Measurements from ENCODE around the gene TRPM3. TPM values are rescaled to one million over a fixed set of nuclear protein-coding genes. Genes with fewer than 3 reads are reported as not detected.

Gene TRPM3
- total and polyA plus RNA-seq, 7 experiments from 2014 or later = not detected

DNA sequence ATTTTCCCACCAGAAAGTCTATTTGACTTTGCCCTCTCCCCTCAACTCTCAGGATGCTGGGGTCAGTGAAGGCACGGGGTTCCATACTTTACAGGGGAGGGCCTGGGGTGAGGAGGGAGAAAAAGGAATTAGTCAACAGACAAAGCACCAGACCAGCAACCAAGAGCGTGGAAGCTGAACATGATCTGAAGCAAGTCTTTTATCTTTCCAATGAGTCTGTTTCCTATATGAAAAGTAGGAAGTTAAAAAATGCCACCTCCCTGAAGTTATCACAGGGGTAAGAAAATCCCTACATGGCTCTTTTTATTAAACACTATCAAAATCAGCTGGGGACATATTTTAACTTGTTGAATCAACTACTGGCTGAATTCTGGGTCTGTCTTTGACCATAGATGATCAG, 337.0 kb downstream of the TRPM3 start:
- Histone ChIP-seq H3K9me3 (ENCODE audit: control insufficient read depth in 2 of 3, low read length in 3 of 3) (no peaks in the 10 kb centered on the region), H3K4me1 (ENCODE audit: control insufficient read depth in 2 of 2, insufficient read depth in 2 of 2, low read length in 2 of 2) (no peaks in the 10 kb centered on the region), H3K36me3 (ENCODE audit: control insufficient read depth in 2 of 3, insufficient read depth in 3 of 3, low read length in 3 of 3) (no peaks in the 10 kb centered on the region), H3K27me3 (ENCODE audit: control insufficient read depth in 2 of 2, insufficient read depth in 2 of 2, low read length in 2 of 2) (no peaks in the 10 kb centered on the region), H3K4me3 (ENCODE audit: low read length) (no peak overlapping the region), H3K27ac (ENCODE audit: low read depth, low read length) (no peak overlapping the region)
- ChIA-PET POLR2A (no interaction called here), CTCF (no interaction called here)
- H3K27me3 Mint-ChIP-seq = peaks cover 0 to 12% (median 3%) of the 10 kb centered on the region in 5 donors
- no peak overlapping the region for H3K27ac Mint-ChIP-seq
- no peak for DNase-seq
- ATAC-seq = no peak
- no peaks in the 10 kb centered on the region for H3K9me3 Mint-ChIP-seq
- H3K4me3 Mint-ChIP-seq = no peak overlapping the region
- intact Hi-C loops (cut with micrococcal nuclease) = no loop called here
- H3K4me1 Mint-ChIP-seq = no peaks in the 10 kb centered on the region
- H3K36me3 Mint-ChIP-seq = no peaks in the 10 kb centered on the region

DNA sequence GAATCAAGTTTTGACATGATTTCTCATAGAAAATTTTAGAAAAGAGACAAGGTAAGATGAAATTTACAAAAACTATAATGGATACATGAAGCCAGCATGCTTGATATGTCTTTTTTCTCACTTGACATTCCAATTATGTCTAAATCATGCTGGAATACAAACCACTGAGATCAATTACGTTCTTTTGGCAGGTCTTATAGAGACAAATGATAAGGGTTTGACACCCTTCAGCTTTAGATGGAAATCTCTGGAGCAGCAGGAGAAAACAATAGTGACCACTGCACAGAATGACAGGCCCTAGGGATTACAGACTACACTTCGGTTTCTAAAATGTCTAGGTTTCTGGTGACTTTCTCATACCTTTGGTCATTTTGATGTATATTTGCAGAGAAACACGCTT, 342.9 kb downstream of the TRPM3 start:
- H3K27ac ChIP-seq (ENCODE audit: low read depth, low read length) = no peak overlapping the region
- no peak overlapping the region for H3K4me3 ChIP-seq (ENCODE audit: low read length)
- H3K4me3 Mint-ChIP-seq = no peak overlapping the region
- H3K27me3 Mint-ChIP-seq = peaks cover 0 to 15% (median 9%) of the 10 kb centered on the region in 5 donors
- H3K4me1 ChIP-seq (ENCODE audit: control insufficient read depth in 2 of 2, insufficient read depth in 2 of 2, low read length in 2 of 2) = no peaks in the 10 kb centered on the region
- ChIA-PET CTCF (no interaction called here), POLR2A (no interaction called here)
- H3K9me3 ChIP-seq (ENCODE audit: control insufficient read depth in 2 of 3, low read length in 3 of 3) = no peaks in the 10 kb centered on the region
- H3K27me3 ChIP-seq (ENCODE audit: control insufficient read depth in 2 of 2, insufficient read depth in 2 of 2, low read length in 2 of 2) = no peaks in the 10 kb centered on the region
- no peak for DNase-seq
- ATAC-seq = no peak
- no peaks in the 10 kb centered on the region for H3K36me3 Mint-ChIP-seq
- no peaks in the 10 kb centered on the region for H3K4me1 Mint-ChIP-seq
- no peaks in the 10 kb centered on the region for H3K36me3 ChIP-seq (ENCODE audit: control insufficient read depth in 2 of 3, insufficient read depth in 3 of 3, low read length in 3 of 3)
- H3K27ac Mint-ChIP-seq = no peak overlapping the region
- peaks cover 0 to 3% (median 0%) of the 10 kb centered on the region in 11 donors for H3K9me3 Mint-ChIP-seq
- intact Hi-C loops (cut with micrococcal nuclease) = no loop called here

DNA sequence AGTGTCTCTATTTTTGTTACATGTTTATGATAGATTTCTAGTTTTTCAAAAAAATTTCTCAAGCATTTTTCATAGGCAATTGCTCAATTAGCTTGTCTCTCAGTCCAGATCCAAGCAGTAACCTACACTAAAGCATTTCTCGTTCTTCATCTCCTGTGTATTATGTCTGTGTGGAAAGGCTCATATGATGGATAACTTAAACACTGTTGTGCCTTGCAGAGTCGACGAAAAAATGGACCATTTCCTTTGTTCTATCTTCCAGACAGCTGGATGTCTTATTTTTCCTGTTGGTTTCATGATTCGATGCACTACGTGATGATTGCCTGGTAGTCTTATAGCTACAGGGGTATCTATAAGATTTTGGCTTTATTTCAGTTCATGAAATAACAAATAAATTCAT, 347.8 kb downstream of the TRPM3 start:
- DNase-seq = no peak

DNA sequence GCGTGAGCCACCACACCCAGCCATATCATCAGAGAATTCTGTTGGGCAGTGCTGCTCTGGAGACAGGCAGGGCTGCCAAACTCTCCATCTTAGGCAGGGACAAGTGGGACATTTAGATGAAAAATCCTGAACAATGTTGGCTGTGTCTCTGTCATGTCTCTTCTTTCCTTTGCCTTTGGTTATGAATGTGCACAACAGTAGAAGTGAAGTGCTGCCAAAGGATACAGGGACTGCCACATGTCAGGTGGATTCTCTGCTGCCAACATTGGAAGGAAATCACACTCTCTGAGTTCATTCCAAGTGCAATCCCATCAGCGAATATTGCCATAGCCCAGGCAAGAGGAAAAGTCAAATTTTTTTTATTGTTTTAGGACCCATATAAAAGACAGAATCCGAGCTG, 348.8 kb downstream of the TRPM3 start:
- Mint-ChIP-seq H3K4me1 (no peaks in the 10 kb centered on the region), H3K27me3 (peaks cover 0 to 18% (median 10%) of the 10 kb centered on the region in 5 donors), H3K9me3 (peaks cover 0 to 5% (median 0%) of the 10 kb centered on the region in 11 donors), H3K27ac (no peak overlapping the region), H3K4me3 (no peak overlapping the region), H3K36me3 (no peaks in the 10 kb centered on the region)
- DNase-seq (no peak), ATAC-seq (no peak)
- Histone ChIP-seq H3K4me3 (ENCODE audit: low read length) (no peak overlapping the region), H3K9me3 (ENCODE audit: control insufficient read depth in 2 of 3, low read length in 3 of 3) (no peaks in the 10 kb centered on the region), H3K27ac (ENCODE audit: low read depth, low read length) (no peak overlapping the region), H3K36me3 (ENCODE audit: control insufficient read depth in 2 of 3, insufficient read depth in 3 of 3, low read length in 3 of 3) (no peaks in the 10 kb centered on the region), H3K27me3 (ENCODE audit: control insufficient read depth in 2 of 2, insufficient read depth in 2 of 2, low read length in 2 of 2) (no peaks in the 10 kb centered on the region), H3K4me1 (ENCODE audit: control insufficient read depth in 2 of 2, insufficient read depth in 2 of 2, low read length in 2 of 2) (no peaks in the 10 kb centered on the region)
- ChIA-PET POLR2A (no interaction called here), CTCF (no interaction called here)
- intact Hi-C loops (cut with micrococcal nuclease) = no loop called here

More for the DNA sequence above, 347.8 kb downstream of the TRPM3 start:
- Histone ChIP-seq H3K4me3 (ENCODE audit: low read length) (no peak overlapping the region), H3K9me3 (ENCODE audit: control insufficient read depth in 2 of 3, low read length in 3 of 3) (no peaks in the 10 kb centered on the region), H3K27ac (ENCODE audit: low read depth, low read length) (no peak overlapping the region), H3K36me3 (ENCODE audit: control insufficient read depth in 2 of 3, insufficient read depth in 3 of 3, low read length in 3 of 3) (no peaks in the 10 kb centered on the region), H3K27me3 (ENCODE audit: control insufficient read depth in 2 of 2, insufficient read depth in 2 of 2, low read length in 2 of 2) (no peaks in the 10 kb centered on the region), H3K4me1 (ENCODE audit: control insufficient read depth in 2 of 2, insufficient read depth in 2 of 2, low read length in 2 of 2) (no peaks in the 10 kb centered on the region)
- H3K4me3 Mint-ChIP-seq = no peak overlapping the region
- H3K9me3 Mint-ChIP-seq = peaks cover 0 to 3% (median 0%) of the 10 kb centered on the region in 11 donors
- no peak overlapping the region for H3K27ac Mint-ChIP-seq
- ChIA-PET POLR2A (no interaction called here), CTCF (no interaction called here)
- H3K36me3 Mint-ChIP-seq = no peaks in the 10 kb centered on the region
- ATAC-seq = no peak
- intact Hi-C loops (cut with micrococcal nuclease) = no loop called here
- no peaks in the 10 kb centered on the region for H3K4me1 Mint-ChIP-seq
- peaks cover 0 to 22% (median 14%) of the 10 kb centered on the region in 5 donors for H3K27me3 Mint-ChIP-seq

DNA sequence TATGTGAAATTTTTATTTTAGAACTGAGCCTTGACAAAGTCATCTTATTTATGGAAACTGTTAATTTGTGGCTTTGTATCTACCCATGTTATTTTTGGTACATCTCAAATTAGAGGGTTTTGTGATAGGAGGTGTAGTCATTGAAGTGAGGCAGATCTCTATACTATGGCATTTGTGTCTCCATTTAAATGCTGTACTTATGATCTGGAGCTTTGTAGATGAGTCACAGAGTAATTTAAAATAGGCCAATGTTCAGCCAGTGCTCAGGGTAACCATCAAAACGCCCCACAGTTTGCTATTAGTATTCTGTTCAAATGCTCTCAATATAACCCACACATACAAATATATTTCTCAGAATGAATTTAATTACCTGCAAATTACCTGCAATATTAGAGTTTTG, 355.5 kb downstream of the TRPM3 start:
- POLR2A ChIA-PET = no interaction called here
- no peak overlapping the region for H3K4me3 Mint-ChIP-seq
- ATAC-seq = no peak
- H3K4me1 Mint-ChIP-seq = no peaks in the 10 kb centered on the region
- H3K36me3 ChIP-seq (ENCODE audit: control insufficient read depth in 2 of 3, insufficient read depth in 3 of 3, low read length in 3 of 3) = no peaks in the 10 kb centered on the region
- no peaks in the 10 kb centered on the region for H3K4me1 ChIP-seq (ENCODE audit: control insufficient read depth in 2 of 2, insufficient read depth in 2 of 2, low read length in 2 of 2)
- DNase-seq = no peak
- H3K36me3 Mint-ChIP-seq = no peaks in the 10 kb centered on the region
- no peak overlapping the region for H3K27ac Mint-ChIP-seq
- CTCF ChIA-PET = no interaction called here
- intact Hi-C loops (cut with micrococcal nuclease) = no loop called here
- H3K27me3 Mint-ChIP-seq = peaks cover 0 to 15% (median 6%) of the 10 kb centered on the region in 5 donors
- H3K27ac ChIP-seq (ENCODE audit: low read depth, low read length) = no peak overlapping the region
- no peaks in the 10 kb centered on the region for H3K9me3 ChIP-seq (ENCODE audit: control insufficient read depth in 2 of 3, low read length in 3 of 3)
- H3K9me3 Mint-ChIP-seq = peaks cover 0 to 3% (median 0%) of the 10 kb centered on the region in 11 donors
- H3K27me3 ChIP-seq (ENCODE audit: control insufficient read depth in 2 of 2, insufficient read depth in 2 of 2, low read length in 2 of 2) = no peaks in the 10 kb centered on the region
- H3K4me3 ChIP-seq (ENCODE audit: low read length) = no peak overlapping the region

DNA sequence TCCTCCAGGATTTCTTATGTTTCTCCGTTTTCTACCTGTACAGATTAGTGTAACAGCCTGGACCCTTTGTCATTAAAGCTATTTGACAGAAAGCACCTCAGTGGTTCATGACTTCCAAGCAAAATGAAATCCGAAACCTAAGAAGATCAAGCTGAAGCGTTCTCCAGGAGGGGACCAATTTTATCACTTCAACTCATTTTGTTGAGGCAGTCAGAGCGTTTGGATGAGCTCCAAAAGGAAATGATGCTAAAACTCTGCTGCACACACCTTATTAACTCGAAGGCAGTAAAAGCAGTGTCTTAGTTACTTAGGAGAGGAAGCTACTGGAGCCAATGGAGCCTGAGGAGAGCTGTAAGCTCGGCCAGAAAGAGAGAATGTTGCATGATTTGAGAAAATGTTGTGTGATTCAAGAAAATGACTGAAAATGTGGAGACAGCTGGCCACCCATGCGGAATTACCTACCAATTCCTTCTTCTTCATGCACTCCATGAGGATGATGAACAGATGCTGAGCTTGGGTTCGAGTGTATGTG, 360.2 kb downstream of the TRPM3 start:
- no peaks in the 10 kb centered on the region for H3K27me3 ChIP-seq (ENCODE audit: control insufficient read depth in 2 of 2, insufficient read depth in 2 of 2, low read length in 2 of 2)
- no peak for ATAC-seq
- Mint-ChIP-seq H3K27ac (no peak overlapping the region), H3K36me3 (peaks cover 0 to 5% (median 0%) of the 10 kb centered on the region in 5 donors), H3K4me3 (no peak overlapping the region), H3K27me3 (peaks cover 0 to 11% (median 7%) of the 10 kb centered on the region in 5 donors), H3K4me1 (no peaks in the 10 kb centered on the region), H3K9me3 (peaks cover 0 to 9% (median 0%) of the 10 kb centered on the region in 11 donors)
- intact Hi-C loops (cut with micrococcal nuclease) = no loop called here
- POLR2A ChIA-PET = no interaction called here
- CTCF ChIA-PET = no interaction called here
- H3K4me3 ChIP-seq (ENCODE audit: low read length) = no peak overlapping the region
- H3K4me1 ChIP-seq (ENCODE audit: control insufficient read depth in 2 of 2, insufficient read depth in 2 of 2, low read length in 2 of 2) = no peaks in the 10 kb centered on the region
- no peak overlapping the region for H3K27ac ChIP-seq (ENCODE audit: low read depth, low read length)
- no peak for DNase-seq
- H3K36me3 ChIP-seq (ENCODE audit: control insufficient read depth in 2 of 3, insufficient read depth in 3 of 3, low read length in 3 of 3) = no peaks in the 10 kb centered on the region
- H3K9me3 ChIP-seq (ENCODE audit: control insufficient read depth in 2 of 3, low read length in 3 of 3) = no peaks in the 10 kb centered on the region

DNA sequence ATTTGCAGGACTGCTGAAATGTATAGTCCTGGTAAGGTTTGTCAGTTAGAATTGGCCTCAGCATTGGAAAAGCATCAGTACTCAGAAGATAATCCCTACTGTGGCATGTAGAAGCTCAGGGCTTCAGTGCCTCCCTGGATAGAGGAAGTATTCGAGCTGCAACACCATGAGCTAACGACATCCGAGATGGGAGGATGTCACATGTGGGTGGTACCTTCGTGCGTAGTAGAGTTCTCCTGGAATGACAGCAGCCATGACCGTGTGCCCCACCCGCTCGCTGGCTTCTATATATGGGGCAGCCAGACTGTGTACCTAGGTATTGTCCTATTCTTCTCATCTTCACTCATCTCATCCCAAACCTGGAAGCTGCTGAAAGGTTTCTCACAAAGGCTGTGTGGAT, 361.2 kb downstream of the TRPM3 start:
- H3K4me3 ChIP-seq (ENCODE audit: low read length) = no peak overlapping the region
- H3K27me3 ChIP-seq (ENCODE audit: control insufficient read depth in 2 of 2, insufficient read depth in 2 of 2, low read length in 2 of 2) = no peaks in the 10 kb centered on the region
- H3K27ac Mint-ChIP-seq = no peak overlapping the region
- no peaks in the 10 kb centered on the region for H3K4me1 ChIP-seq (ENCODE audit: control insufficient read depth in 2 of 2, insufficient read depth in 2 of 2, low read length in 2 of 2)
- H3K36me3 Mint-ChIP-seq = peaks cover 0 to 10% (median 0%) of the 10 kb centered on the region in 5 donors
- H3K27me3 Mint-ChIP-seq = peaks cover 0 to 14% (median 12%) of the 10 kb centered on the region in 5 donors
- no peaks in the 10 kb centered on the region for H3K4me1 Mint-ChIP-seq
- H3K4me3 Mint-ChIP-seq = no peak overlapping the region
- ChIA-PET POLR2A (no interaction called here), CTCF (no interaction called here)
- intact Hi-C loops (cut with micrococcal nuclease) = no loop called here
- DNase-seq = no peak
- H3K9me3 ChIP-seq (ENCODE audit: control insufficient read depth in 2 of 3, low read length in 3 of 3) = no peaks in the 10 kb centered on the region
- no peak for ATAC-seq
- no peak overlapping the region for H3K27ac ChIP-seq (ENCODE audit: low read depth, low read length)
- H3K36me3 ChIP-seq (ENCODE audit: control insufficient read depth in 2 of 3, insufficient read depth in 3 of 3, low read length in 3 of 3) = no peaks in the 10 kb centered on the region
- H3K9me3 Mint-ChIP-seq = peaks cover 0 to 10% (median 3%) of the 10 kb centered on the region in 11 donors
